Measurements from ENCODE around the gene PRRT2. TPM values are rescaled to one million over a fixed set of nuclear protein-coding genes. Genes with fewer than 3 reads are reported as not detected.

Gene PRRT2
- polyA plus RNA-seq, 6 donors from 2014 or later: 0.10 to 0.97 TPM; not detected in 4

- peaks cover 0 to 7% of the 10 kb centered on the region in 2 donors for H3K36me3 Mint-ChIP-seq
- H3K27ac Mint-ChIP-seq: peak overlapping the region in 3 of 6 donors; percentile 27 to 84 (median 28)
- H3K4me3 Mint-ChIP-seq: peak overlapping the region; percentile 77 to 91 (median 86)
- peaks cover 0 to 11% (median 6%) of the 10 kb centered on the region in 3 donors for H3K27me3 Mint-ChIP-seq
- DNase-seq (peak; percentile 47), ATAC-seq (ENCODE audit: low read depth in 2 of 2) (peak in 1 of 2 donors; percentile 8)
- H3K4me1 Mint-ChIP-seq: peaks cover 44 to 57% (median 52%) of the 10 kb centered on the region in 3 donors
- no peaks in the 10 kb centered on the region for H3K9me3 Mint-ChIP-seq
These were observed 660 bp upstream of the PRRT2 start for GRCh38 chr16:29811170-29811895.

GRCh38 chr16:29812754-29813643 lies 1.0 kb downstream of the PRRT2 start:
- H3K36me3 Mint-ChIP-seq: peaks cover 0 to 7% of the 10 kb centered on the region in 2 donors
- peaks cover 0 to 11% (median 6%) of the 10 kb centered on the region in 3 donors for H3K27me3 Mint-ChIP-seq
- peaks cover 46 to 63% (median 61%) of the 10 kb centered on the region in 3 donors for H3K4me1 Mint-ChIP-seq
- H3K9me3 Mint-ChIP-seq: no peaks in the 10 kb centered on the region
- DNase-seq: no peak
- peak overlapping the region in 1 of 6 donors; percentile 68 for H3K27ac Mint-ChIP-seq
- peak overlapping the region; percentile 16 to 89 (median 80) for H3K4me3 Mint-ChIP-seq
- ATAC-seq (ENCODE audit: low read depth in 2 of 2): no peak

- ATAC-seq (ENCODE audit: low read depth in 2 of 2) (no peak), DNase-seq (no peak)
- H3K36me3 Mint-ChIP-seq: peaks cover 0 to 2% of the 10 kb centered on the region in 2 donors
- peaks cover 42 to 63% (median 61%) of the 10 kb centered on the region in 3 donors for H3K4me1 Mint-ChIP-seq
- H3K4me3 Mint-ChIP-seq: peak overlapping the region; percentile 35 to 98 (median 73)
- peaks cover 0 to 11% (median 6%) of the 10 kb centered on the region in 3 donors for H3K27me3 Mint-ChIP-seq
- no peaks in the 10 kb centered on the region for H3K9me3 Mint-ChIP-seq
- no peak overlapping the region for H3K27ac Mint-ChIP-seq
These were observed 1.9 kb downstream of the PRRT2 start for GRCh38 chr16:29813644-29814562.

- Mint-ChIP-seq H3K9me3 (no peaks in the 10 kb centered on the region), H3K4me3 (peak overlapping the region; percentile 77 to 98 (median 91)), H3K36me3 (no peaks in the 10 kb centered on the region), H3K27me3 (peaks cover 0 to 11% (median 6%) of the 10 kb centered on the region in 3 donors), H3K27ac (peak overlapping the region in 1 of 6 donors; percentile 77), H3K4me1 (peaks cover 48 to 67% (median 66%) of the 10 kb centered on the region in 3 donors)
- ATAC-seq (ENCODE audit: low read depth in 2 of 2) (no peak), DNase-seq (no peak)
These were observed 2.6 kb downstream of the PRRT2 start for GRCh38 chr16:29814592-29814991.

GRCh38 chr16:29815032-29815721 lies 3.2 kb downstream of the PRRT2 start:
- Mint-ChIP-seq H3K36me3 (no peaks in the 10 kb centered on the region), H3K4me1 (peaks cover 54 to 73% (median 67%) of the 10 kb centered on the region in 3 donors), H3K27me3 (peaks cover 0 to 11% (median 6%) of the 10 kb centered on the region in 3 donors), H3K27ac (peak overlapping the region in 4 of 6 donors; percentile 92 to 99 (median 97)), H3K9me3 (no peaks in the 10 kb centered on the region), H3K4me3 (peak overlapping the region; percentile 87 to 100 (median 98))
- peak in 1 of 2 donors; percentile 6 for ATAC-seq (ENCODE audit: low read depth in 2 of 2)
- DNase-seq: no peak

- peak within 1 kb of the TSS; percentile 87 to 100 (median 98) for H3K4me3 Mint-ChIP-seq
These were observed 4.0 kb downstream of the PRRT2 start, which contains the start of gene PAGR1 for GRCh38 chr16:29815793-29816693. Gene PAGR1 (plus strand): TSS chr16:29816152. CDS start chr16:29816526, 374 bp downstream.

GRCh38 chr16:29816694-29817441 lies 4.9 kb downstream of the PRRT2 start:
- H3K27ac Mint-ChIP-seq: peak overlapping the region; percentile 58 to 99 (median 85)

More at GRCh38 chr16:29815793-29816693, 4.0 kb downstream of the PRRT2 start, which contains the start of gene PAGR1:
- H3K36me3 Mint-ChIP-seq: no peaks in the 10 kb centered on the region
- no peaks in the 10 kb centered on the region for H3K9me3 Mint-ChIP-seq
- peaks cover 0 to 11% (median 6%) of the 10 kb centered on the region in 3 donors for H3K27me3 Mint-ChIP-seq
- ATAC-seq (ENCODE audit: low read depth in 2 of 2): peak; percentile 74 to 76
- peaks cover 53 to 73% (median 67%) of the 10 kb centered on the region in 3 donors for H3K4me1 Mint-ChIP-seq
- DNase-seq: peak; percentile 98
- peak within 1 kb of the TSS; percentile 92 to 99 (median 98) for H3K27ac Mint-ChIP-seq

GRCh38 chr16:29818082-29818481 lies 6.1 kb downstream of the PRRT2 start:
- DNase-seq: no peak
- Mint-ChIP-seq H3K36me3 (no peaks in the 10 kb centered on the region), H3K27me3 (no peaks in the 10 kb centered on the region), H3K4me3 (peak overlapping the region; percentile 37 to 94 (median 80)), H3K9me3 (no peaks in the 10 kb centered on the region), H3K4me1 (peaks cover 45 to 83% (median 69%) of the 10 kb centered on the region in 3 donors), H3K27ac (peak overlapping the region in 1 of 6 donors; percentile 71)
- no peak for ATAC-seq (ENCODE audit: low read depth in 2 of 2)

More at GRCh38 chr16:29816694-29817441, 4.9 kb downstream of the PRRT2 start:
- H3K4me1 Mint-ChIP-seq: peaks cover 48 to 73% (median 66%) of the 10 kb centered on the region in 3 donors
- DNase-seq (peak; percentile 23), ATAC-seq (ENCODE audit: low read depth in 2 of 2) (no peak)
- peaks cover 0 to 5% (median under 1%) of the 10 kb centered on the region in 3 donors for H3K27me3 Mint-ChIP-seq
- no peaks in the 10 kb centered on the region for H3K36me3 Mint-ChIP-seq
- H3K9me3 Mint-ChIP-seq: no peaks in the 10 kb centered on the region
- H3K4me3 Mint-ChIP-seq: peak overlapping the region; percentile 87 to 100 (median 98)

- ATAC-seq (ENCODE audit: low read depth in 2 of 2): no peak
- Mint-ChIP-seq H3K4me3 (peak overlapping the region; percentile 87 to 98 (median 94)), H3K9me3 (no peaks in the 10 kb centered on the region), H3K4me1 (peaks cover 43 to 82% (median 68%) of the 10 kb centered on the region in 3 donors), H3K36me3 (no peaks in the 10 kb centered on the region), H3K27me3 (no peaks in the 10 kb centered on the region), H3K27ac (peak overlapping the region in 3 of 6 donors; percentile 65 to 89 (median 80))
- DNase-seq: no peak
These were observed 7.5 kb downstream of the PRRT2 start for GRCh38 chr16:29819506-29819905.

- ATAC-seq (ENCODE audit: low read depth in 2 of 2) (peak; percentile 5 to 8), DNase-seq (peak; percentile 47)
- Mint-ChIP-seq H3K27ac (peak within 1 kb of the TSS; percentile 87 to 97 (median 93)), H3K36me3 (no peaks in the 10 kb centered on the region), H3K4me1 (peaks cover 40 to 80% (median 64%) of the 10 kb centered on the region in 3 donors), H3K9me3 (no peaks in the 10 kb centered on the region), H3K4me3 (peak within 1 kb of the TSS; percentile 87 to 98 (median 94)), H3K27me3 (no peaks in the 10 kb centered on the region)
These were observed 8.3 kb downstream of the PRRT2 start, which contains the start of gene MVP for GRCh38 chr16:29820271-29820701. Gene MVP (plus strand): TSS chr16:29820462. CDS start chr16:29830550, 10,088 bp downstream.
